Measurements from ENCODE around the gene FRMD5. TPM values are rescaled to one million over a fixed set of nuclear protein-coding genes. Genes with fewer than 3 reads are reported as not detected.
"Not testable (repeated sequence)": the region's sequence is repeated elsewhere in the genome, so short reads cannot be mapped to it uniquely, and the experiment has no call there.

FRMD5 gene
- polyA plus RNA-seq, 1 donor from 2014 or later: 25.8 TPM

DNA sequence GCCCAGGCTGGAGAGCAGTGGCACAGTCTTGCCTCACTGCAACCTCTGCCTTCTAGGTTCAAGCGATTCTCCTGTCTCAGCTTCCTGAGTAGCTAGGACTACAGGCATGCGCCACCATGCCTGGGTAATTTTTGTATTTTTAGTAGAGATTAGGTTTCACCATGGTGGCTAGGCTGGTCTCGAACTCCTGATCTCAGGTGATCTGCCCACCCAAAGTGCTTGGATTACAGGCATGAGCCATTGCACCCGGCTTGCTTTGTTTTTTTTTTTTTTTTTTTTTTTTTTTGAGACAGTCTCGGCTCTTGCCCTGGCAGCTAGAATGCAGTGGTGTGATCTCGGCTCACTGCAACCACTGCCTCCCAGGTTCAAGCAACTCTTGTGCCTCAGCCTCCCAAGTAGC, 362.6 kb downstream of the FRMD5 start:
- H3K9me2 ChIP-seq (ENCODE audit: insufficient read depth, low read length); H3K27ac ChIP-seq (ENCODE audit: low read length); H3K36me3 ChIP-seq (ENCODE audit: insufficient read depth, low read length); H3K27me3 ChIP-seq (ENCODE audit: insufficient read depth, low read depth, low read length); H2AFZ ChIP-seq (ENCODE audit: low read depth, low read length); H3K9ac ChIP-seq (ENCODE audit: low read length); H3K9me3 ChIP-seq (ENCODE audit: low read length); H4K20me1 ChIP-seq (ENCODE audit: insufficient read depth); H3F3A ChIP-seq (ENCODE audit: insufficient read depth, low read length, poor library complexity, severe bottlenecking); H3K4me3 ChIP-seq (ENCODE audit: low read length); H3K4me2 ChIP-seq (ENCODE audit: low read length); H3K79me2 ChIP-seq (replicated peaks; ENCODE audit: insufficient read depth, low read length): not testable (repeated sequence)

DNA sequence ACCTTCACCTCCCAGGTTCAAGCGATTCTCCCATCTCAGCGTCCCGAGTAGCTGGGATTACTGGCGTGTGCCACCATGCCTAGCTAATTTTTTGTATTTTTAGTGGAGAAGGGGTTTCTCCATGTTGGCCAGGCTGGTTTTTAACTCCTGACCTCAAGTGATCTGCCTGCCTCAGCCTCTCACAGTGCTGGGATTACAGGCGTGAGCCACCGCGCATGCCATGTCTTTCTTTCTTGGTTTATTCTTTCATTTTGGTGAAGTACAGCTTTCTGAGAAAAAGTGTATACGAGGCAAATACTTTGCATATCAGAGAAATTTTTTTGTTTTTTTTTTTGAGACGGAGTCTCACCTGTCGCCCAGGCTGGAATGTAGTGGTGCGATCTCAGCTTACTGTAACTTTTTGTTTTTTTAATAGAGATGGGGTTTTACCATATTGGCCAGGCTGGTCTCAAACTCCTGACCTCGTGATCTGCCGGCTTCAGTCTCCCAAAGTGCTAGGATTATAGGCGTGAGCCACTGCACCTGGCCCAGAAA, 363.5 kb downstream of the FRMD5 start:
- H3K79me2 ChIP-seq (replicated peaks; ENCODE audit: insufficient read depth, low read length); H4K20me1 ChIP-seq (ENCODE audit: insufficient read depth); H3K9ac ChIP-seq (ENCODE audit: low read length); H3K9me3 ChIP-seq (ENCODE audit: low read length); H2AFZ ChIP-seq (ENCODE audit: low read depth, low read length); H3K4me3 ChIP-seq (ENCODE audit: low read length); H3K4me2 ChIP-seq (ENCODE audit: low read length); H3K27me3 ChIP-seq (ENCODE audit: insufficient read depth, low read depth, low read length); H3K36me3 ChIP-seq (ENCODE audit: insufficient read depth, low read length); H3K27ac ChIP-seq (ENCODE audit: low read length); H3F3A ChIP-seq (ENCODE audit: insufficient read depth, low read length, poor library complexity, severe bottlenecking); H3K9me2 ChIP-seq (ENCODE audit: insufficient read depth, low read length): not testable (repeated sequence)

DNA sequence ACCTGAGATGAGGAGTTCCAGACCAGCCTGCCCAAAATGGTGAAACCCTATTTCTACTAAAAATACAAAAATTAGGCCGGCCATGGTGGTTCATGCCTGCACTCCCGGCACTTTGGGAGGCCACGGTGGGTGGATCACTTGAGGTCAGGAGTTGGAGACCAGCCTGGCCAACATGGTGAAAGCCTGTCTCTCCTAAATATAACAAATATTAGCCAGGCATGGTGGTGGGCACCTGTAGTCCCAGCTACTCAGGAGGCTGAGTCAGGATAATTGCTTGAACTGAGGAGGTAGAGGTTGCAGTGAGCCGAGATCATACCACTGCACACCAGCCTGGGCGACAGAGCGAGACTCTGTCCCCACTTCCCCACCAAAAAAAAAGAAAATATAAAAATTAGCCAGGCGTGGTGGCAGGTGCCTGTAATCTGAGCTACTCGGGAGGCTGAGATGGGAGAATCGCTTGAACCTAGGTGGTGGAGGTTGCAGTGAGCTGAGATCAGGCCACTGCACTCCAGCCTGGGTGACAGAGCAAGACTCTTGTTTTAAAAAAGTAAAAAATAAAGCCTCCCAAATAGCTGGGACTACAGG, 364.3 kb downstream of the FRMD5 start:
- H3K9me2 ChIP-seq (ENCODE audit: insufficient read depth, low read length); H3K4me2 ChIP-seq (ENCODE audit: low read length); H3K9ac ChIP-seq (ENCODE audit: low read length); H2AFZ ChIP-seq (ENCODE audit: low read depth, low read length); H3F3A ChIP-seq (ENCODE audit: insufficient read depth, low read length, poor library complexity, severe bottlenecking); H3K9me3 ChIP-seq (ENCODE audit: low read length); H3K36me3 ChIP-seq (ENCODE audit: insufficient read depth, low read length); H3K4me3 ChIP-seq (ENCODE audit: low read length); H3K79me2 ChIP-seq (replicated peaks; ENCODE audit: insufficient read depth, low read length); H3K27ac ChIP-seq (ENCODE audit: low read length); H3K27me3 ChIP-seq (ENCODE audit: insufficient read depth, low read depth, low read length); H4K20me1 ChIP-seq (ENCODE audit: insufficient read depth): not testable (repeated sequence)

DNA sequence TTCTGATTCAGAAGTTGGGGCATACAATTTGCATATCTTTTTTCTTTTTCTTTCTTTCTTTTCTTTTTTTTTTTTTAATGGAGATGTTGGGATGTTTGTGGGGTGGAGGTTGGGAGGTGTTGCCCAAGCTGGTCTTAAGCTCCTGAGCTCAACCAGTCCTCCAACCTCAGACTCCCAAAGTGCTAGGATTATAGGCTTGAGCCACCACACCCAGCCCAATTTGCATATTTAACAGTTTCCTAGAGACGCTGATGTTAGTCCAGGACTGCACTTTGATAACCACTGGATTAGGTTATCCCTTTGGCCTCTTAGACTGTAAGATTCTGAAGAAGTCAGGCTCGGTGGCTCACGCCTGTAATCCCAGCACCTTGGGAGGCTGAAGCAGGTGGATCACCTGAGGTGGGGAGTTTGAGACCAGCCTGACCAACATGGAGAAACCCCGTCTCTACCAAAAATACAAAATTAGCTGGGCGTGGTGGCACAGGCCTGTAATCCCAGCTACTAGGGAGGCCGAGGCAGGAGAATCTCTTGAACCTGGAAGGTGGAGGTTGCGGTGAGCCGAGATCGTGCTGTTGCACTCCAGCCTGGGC, 365.0 kb downstream of the FRMD5 start:
- H3K36me3 ChIP-seq (ENCODE audit: insufficient read depth, low read length); H3K9me3 ChIP-seq (ENCODE audit: low read length); H2AFZ ChIP-seq (ENCODE audit: low read depth, low read length); H3K9ac ChIP-seq (ENCODE audit: low read length); H3K4me3 ChIP-seq (ENCODE audit: low read length); H3K27me3 ChIP-seq (ENCODE audit: insufficient read depth, low read depth, low read length); H3F3A ChIP-seq (ENCODE audit: insufficient read depth, low read length, poor library complexity, severe bottlenecking); H3K4me2 ChIP-seq (ENCODE audit: low read length); H3K9me2 ChIP-seq (ENCODE audit: insufficient read depth, low read length); H3K79me2 ChIP-seq (replicated peaks; ENCODE audit: insufficient read depth, low read length); H3K27ac ChIP-seq (ENCODE audit: low read length); H4K20me1 ChIP-seq (ENCODE audit: insufficient read depth): not testable (repeated sequence)

DNA sequence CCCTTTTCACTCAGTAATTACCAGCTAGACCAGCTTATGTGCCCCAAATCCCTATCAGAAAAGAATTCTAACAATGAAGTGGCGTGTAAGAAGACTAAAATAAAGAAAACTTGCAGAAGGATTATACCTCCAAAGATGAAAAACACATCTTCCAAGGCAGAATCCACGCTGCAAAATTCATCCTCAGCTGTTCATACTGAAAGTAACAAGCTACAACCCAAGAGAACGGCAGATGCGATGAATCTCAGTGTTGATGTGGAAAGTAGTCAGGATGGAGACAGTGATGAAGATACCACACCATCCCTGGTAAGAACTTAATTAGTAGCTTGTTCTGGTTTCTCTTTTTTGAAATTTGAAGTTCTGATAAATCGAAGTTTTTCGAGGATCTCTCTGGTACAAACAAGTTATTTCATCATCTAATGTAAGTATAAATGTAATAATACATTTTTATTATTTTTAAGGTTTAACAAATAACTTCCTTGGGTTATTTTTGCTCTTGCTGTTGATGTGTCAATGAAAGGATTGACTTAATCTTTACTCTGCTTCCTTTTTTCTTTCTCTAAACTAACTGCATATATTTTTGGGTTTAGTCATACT, 366.9 kb downstream of the FRMD5 start:
- no peaks in the 10 kb centered on the region for H3F3A ChIP-seq (ENCODE audit: insufficient read depth, low read length, poor library complexity, severe bottlenecking)
- H3K9me2 ChIP-seq (ENCODE audit: insufficient read depth, low read length): no peaks in the 10 kb centered on the region
- no peak overlapping the region for H3K9ac ChIP-seq (ENCODE audit: low read length)
- H3K27me3 ChIP-seq (ENCODE audit: insufficient read depth, low read depth, low read length): no peaks in the 10 kb centered on the region
- H3K4me3 ChIP-seq (ENCODE audit: low read length): no peak overlapping the region
- H3K27ac ChIP-seq (ENCODE audit: low read length): no peak overlapping the region
- H4K20me1 ChIP-seq (ENCODE audit: insufficient read depth): no peaks in the 10 kb centered on the region
- no peaks in the 10 kb centered on the region for H3K36me3 ChIP-seq (ENCODE audit: insufficient read depth, low read length)
- no peak overlapping the region for H3K4me2 ChIP-seq (ENCODE audit: low read length)
- no peaks in the 10 kb centered on the region for H3K9me3 ChIP-seq (ENCODE audit: low read length)
- no peak overlapping the region for H2AFZ ChIP-seq (ENCODE audit: low read depth, low read length)
- H3K79me2 ChIP-seq (replicated peaks; ENCODE audit: insufficient read depth, low read length): peaks cover 9% of the 10 kb centered on the region
- TF ChIP-seq, protein P1, sequence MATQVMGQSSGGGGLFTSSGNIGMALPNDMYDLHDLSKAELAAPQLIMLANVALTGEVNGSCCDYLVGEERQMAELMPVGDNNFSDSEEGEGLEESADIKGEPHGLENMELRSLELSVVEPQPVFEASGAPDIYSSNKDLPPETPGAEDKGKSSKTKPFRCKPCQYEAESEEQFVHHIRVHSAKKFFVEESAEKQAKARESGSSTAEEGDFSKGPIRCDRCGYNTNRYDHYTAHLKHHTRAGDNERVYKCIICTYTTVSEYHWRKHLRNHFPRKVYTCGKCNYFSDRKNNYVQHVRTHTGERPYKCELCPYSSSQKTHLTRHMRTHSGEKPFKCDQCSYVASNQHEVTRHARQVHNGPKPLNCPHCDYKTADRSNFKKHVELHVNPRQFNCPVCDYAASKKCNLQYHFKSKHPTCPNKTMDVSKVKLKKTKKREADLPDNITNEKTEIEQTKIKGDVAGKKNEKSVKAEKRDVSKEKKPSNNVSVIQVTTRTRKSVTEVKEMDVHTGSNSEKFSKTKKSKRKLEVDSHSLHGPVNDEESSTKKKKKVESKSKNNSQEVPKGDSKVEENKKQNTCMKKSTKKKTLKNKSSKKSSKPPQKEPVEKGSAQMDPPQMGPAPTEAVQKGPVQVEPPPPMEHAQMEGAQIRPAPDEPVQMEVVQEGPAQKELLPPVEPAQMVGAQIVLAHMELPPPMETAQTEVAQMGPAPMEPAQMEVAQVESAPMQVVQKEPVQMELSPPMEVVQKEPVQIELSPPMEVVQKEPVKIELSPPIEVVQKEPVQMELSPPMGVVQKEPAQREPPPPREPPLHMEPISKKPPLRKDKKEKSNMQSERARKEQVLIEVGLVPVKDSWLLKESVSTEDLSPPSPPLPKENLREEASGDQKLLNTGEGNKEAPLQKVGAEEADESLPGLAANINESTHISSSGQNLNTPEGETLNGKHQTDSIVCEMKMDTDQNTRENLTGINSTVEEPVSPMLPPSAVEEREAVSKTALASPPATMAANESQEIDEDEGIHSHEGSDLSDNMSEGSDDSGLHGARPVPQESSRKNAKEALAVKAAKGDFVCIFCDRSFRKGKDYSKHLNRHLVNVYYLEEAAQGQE (IDR thresholded peaks at IDR 0.05; ENCODE audit: borderline replicate concordance): no peak
- TF ChIP-seq RAD21 (conservative IDR thresholded peaks at IDR 0.05) (no peak), POLR2AphosphoS5 (IDR thresholded peaks at IDR 0.05) (no peak), SMC3 (conservative IDR thresholded peaks at IDR 0.05; ENCODE audit: poor library complexity) (no peak), MXI1 (conservative IDR thresholded peaks at IDR 0.05; ENCODE audit: poor library complexity, severe bottlenecking) (no peak), EZH2 (IDR thresholded peaks at IDR 0.05; ENCODE audit: borderline replicate concordance, insufficient read depth, low read length, poor library complexity, severe bottlenecking) (no peak), TAF1 (IDR thresholded peaks at IDR 0.05; ENCODE audit: low read depth) (no peak)
- TF ChIP-seq, protein P2, sequence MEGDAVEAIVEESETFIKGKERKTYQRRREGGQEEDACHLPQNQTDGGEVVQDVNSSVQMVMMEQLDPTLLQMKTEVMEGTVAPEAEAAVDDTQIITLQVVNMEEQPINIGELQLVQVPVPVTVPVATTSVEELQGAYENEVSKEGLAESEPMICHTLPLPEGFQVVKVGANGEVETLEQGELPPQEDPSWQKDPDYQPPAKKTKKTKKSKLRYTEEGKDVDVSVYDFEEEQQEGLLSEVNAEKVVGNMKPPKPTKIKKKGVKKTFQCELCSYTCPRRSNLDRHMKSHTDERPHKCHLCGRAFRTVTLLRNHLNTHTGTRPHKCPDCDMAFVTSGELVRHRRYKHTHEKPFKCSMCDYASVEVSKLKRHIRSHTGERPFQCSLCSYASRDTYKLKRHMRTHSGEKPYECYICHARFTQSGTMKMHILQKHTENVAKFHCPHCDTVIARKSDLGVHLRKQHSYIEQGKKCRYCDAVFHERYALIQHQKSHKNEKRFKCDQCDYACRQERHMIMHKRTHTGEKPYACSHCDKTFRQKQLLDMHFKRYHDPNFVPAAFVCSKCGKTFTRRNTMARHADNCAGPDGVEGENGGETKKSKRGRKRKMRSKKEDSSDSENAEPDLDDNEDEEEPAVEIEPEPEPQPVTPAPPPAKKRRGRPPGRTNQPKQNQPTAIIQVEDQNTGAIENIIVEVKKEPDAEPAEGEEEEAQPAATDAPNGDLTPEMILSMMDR (IDR thresholded peaks at IDR 0.05; ENCODE audit: poor library complexity, severe bottlenecking): no peak

Data from neural cell (in vitro differentiated cells).